MM.1S (cell line): ENCODE data around the gene DNMT3B.

Source experiments
- CTCF ChIP-seq: fragments of 300-600 bp; sonication (generic); IDR thresholded peaks from 2 replicates; pipeline ENCODE4 v1.5.1; 2016; ENCODE audit warnings: antibody characterized with exemption, low read length, mixed read lengths
- EZH2phosphoT487 ChIP-seq: fragments of 300-600 bp; sonication (generic); IDR thresholded peaks from 2 replicates; pipeline ENCODE4 v1.6.1; 2018; ENCODE audit warnings: antibody characterized with exemption, low read length

DNA sequence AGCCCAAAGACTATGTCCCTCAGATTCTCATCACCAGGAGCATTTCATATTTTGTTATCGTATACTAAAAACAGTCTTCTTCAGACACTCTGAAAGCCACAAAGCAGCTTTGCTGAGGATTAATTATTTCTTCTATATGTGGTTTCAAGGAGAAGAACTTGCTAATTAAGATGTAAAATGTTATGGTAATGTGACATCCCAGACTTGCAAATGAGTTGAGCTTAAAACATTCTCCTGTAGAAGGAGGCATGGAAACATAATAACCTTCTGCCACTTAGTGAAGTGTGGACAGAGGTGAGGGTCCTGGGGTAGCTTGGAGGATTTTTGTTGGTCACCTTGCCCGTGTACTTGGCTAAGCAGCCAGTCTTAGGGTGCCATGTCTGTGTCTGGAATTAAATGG is 40.9 kb downstream of the DNMT3B start:
- TF ChIP-seq CTCF (no peak), EZH2phosphoT487 (no peak)
